ENCODE measurements around the gene HSPB2. TPM values are rescaled to one million over a fixed set of nuclear protein-coding genes. Genes with fewer than 3 reads are reported as not detected.
"Not testable (repeated sequence)": the region's sequence is repeated elsewhere in the genome, so short reads cannot be mapped to it uniquely, and the experiment has no call there.

HSPB2 gene
- total RNA-seq, 1 experiment from 2014 or later, result 11.7 TPM

GRCh38 chr11:111911563-111912401 lies 752 bp upstream of the HSPB2 start, which contains the start of gene CRYAB:
Gene CRYAB (minus strand): TSS chr11:111911770. CDS start chr11:111911724, 46 bp downstream.
- in situ Hi-C loops (cut with HindIII; ENCODE audit: low sequenced_read_pairs), result no loop called here
- DNase-seq (ENCODE audit: low spot score), result peak; percentile 98

GRCh38 chr11:111913031-111913861 lies 712 bp downstream of the HSPB2 start:
- peak; percentile 85 for DNase-seq (ENCODE audit: low spot score)
- in situ Hi-C loops (cut with HindIII; ENCODE audit: low sequenced_read_pairs), result no loop called here

- in situ Hi-C loops (cut with HindIII; ENCODE audit: low sequenced_read_pairs), result no loop called here
- peak; percentile 83 for DNase-seq (ENCODE audit: low spot score)
Measured at GRCh38 chr11:111913997-111914396, 1.5 kb downstream of the HSPB2 start.

- in situ Hi-C loops (cut with HindIII; ENCODE audit: low sequenced_read_pairs), result no loop called here
- DNase-seq (ENCODE audit: low spot score), result no peak
Measured at GRCh38 chr11:111916768-111917167, 4.2 kb downstream of the HSPB2 start.

GRCh38 chr11:111917312-111917711 lies 4.8 kb downstream of the HSPB2 start:
- DNase-seq (ENCODE audit: low spot score), result no peak
- in situ Hi-C loops (cut with HindIII; ENCODE audit: low sequenced_read_pairs), result no loop called here

- DNase-seq (ENCODE audit: low spot score), result no peak
- in situ Hi-C loops (cut with HindIII; ENCODE audit: low sequenced_read_pairs), result no loop called here
Measured at GRCh38 chr11:111917788-111918187, 5.3 kb downstream of the HSPB2 start.

GRCh38 chr11:111918390-111919256 lies 6.1 kb downstream of the HSPB2 start, which contains the start of gene C11orf52:
Gene C11orf52 (plus strand): TSS chr11:111918913. CDS start chr11:111918973, 60 bp downstream.
- DNase-seq (ENCODE audit: low spot score), result peak; percentile 58
- in situ Hi-C loops (cut with HindIII; ENCODE audit: low sequenced_read_pairs), result no loop called here

GRCh38 chr11:111920908-111921307 lies 8.4 kb downstream of the HSPB2 start:
- in situ Hi-C loops (cut with HindIII; ENCODE audit: low sequenced_read_pairs), result no loop called here
- no peak for DNase-seq (ENCODE audit: low spot score)

GRCh38 chr11:111921541-111922230 lies 9.2 kb downstream of the HSPB2 start:
- in situ Hi-C loops (cut with HindIII; ENCODE audit: low sequenced_read_pairs), result no loop called here
- no peak for DNase-seq (ENCODE audit: low spot score)

GRCh38 chr11:111922803-111923202 lies 10.3 kb downstream of the HSPB2 start:
- peak; percentile 26 for DNase-seq (ENCODE audit: low spot score)

GRCh38 chr11:111923351-111923788 lies 10.8 kb downstream of the HSPB2 start:
- peak; percentile 78 for DNase-seq (ENCODE audit: low spot score)
- in situ Hi-C loops (cut with HindIII; ENCODE audit: low sequenced_read_pairs), result no loop called here

More at GRCh38 chr11:111922803-111923202, 10.3 kb downstream of the HSPB2 start:
- in situ Hi-C loops (cut with HindIII; ENCODE audit: low sequenced_read_pairs), result no loop called here

- in situ Hi-C loops (cut with HindIII; ENCODE audit: low sequenced_read_pairs), result no loop called here
- peak; percentile 25 for DNase-seq (ENCODE audit: low spot score)
Measured at GRCh38 chr11:111923951-111924350, 11.4 kb downstream of the HSPB2 start.

- no peak for DNase-seq (ENCODE audit: low spot score)
- in situ Hi-C loops (cut with HindIII; ENCODE audit: low sequenced_read_pairs), result no loop called here
Measured at GRCh38 chr11:111925953-111926352, 13.4 kb downstream of the HSPB2 start.

- in situ Hi-C loops (cut with HindIII; ENCODE audit: low sequenced_read_pairs), result no loop called here
- DNase-seq (ENCODE audit: low spot score), result peak; percentile 99
Measured at GRCh38 chr11:111926505-111927391, 14.2 kb downstream of the HSPB2 start.

- DNase-seq (ENCODE audit: low spot score), result no peak
- in situ Hi-C loops (cut with HindIII; ENCODE audit: low sequenced_read_pairs), result no loop called here
Measured at GRCh38 chr11:111930472-111930871, 17.9 kb downstream of the HSPB2 start.

GRCh38 chr11:111932611-111932950 lies 20.0 kb downstream of the HSPB2 start:
- no peak for DNase-seq (ENCODE audit: low spot score)
- in situ Hi-C loops (cut with HindIII; ENCODE audit: low sequenced_read_pairs), result no loop called here

GRCh38 chr11:111933176-111933575 lies 20.6 kb downstream of the HSPB2 start:
- DNase-seq (ENCODE audit: low spot score), result not testable (repeated sequence)

GRCh38 chr11:111933872-111934271 lies 21.3 kb downstream of the HSPB2 start:
- DNase-seq (ENCODE audit: low spot score), result no peak
- in situ Hi-C loops (cut with HindIII; ENCODE audit: low sequenced_read_pairs), result no loop called here

More at GRCh38 chr11:111933176-111933575, 20.6 kb downstream of the HSPB2 start:
- in situ Hi-C loops (cut with HindIII; ENCODE audit: low sequenced_read_pairs), result not testable (repeated sequence)
